ENCODE data around the gene SPECC1. TPM values are rescaled to one million over a fixed set of nuclear protein-coding genes. Genes with fewer than 3 reads are reported as not detected.

The SPECC1 gene
- total RNA-seq, 1 experiment from 2014 or later = 128 TPM

DNA sequence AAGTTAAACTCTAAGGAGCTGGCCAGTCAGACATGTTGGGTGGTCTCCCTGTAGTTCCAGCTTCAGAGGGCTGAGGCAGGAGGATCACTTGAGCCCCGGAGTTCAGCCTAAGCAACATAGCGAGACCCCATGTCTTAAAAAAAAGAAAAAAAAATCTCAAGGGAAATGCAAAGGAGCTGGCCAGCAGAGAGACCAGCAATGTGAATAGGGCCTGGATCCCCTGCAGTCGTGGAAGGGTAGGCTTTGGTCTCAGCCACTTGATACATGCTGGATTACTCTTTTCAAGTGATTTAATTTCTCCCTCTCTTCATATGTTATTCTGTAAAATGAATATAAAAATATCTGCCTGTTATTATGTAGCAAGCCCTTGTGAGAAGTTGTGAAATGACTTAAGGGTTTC is 207.7 kb downstream of the SPECC1 start:
- no peak overlapping the region for H3K4me2 ChIP-seq
- peaks cover 6% of the 10 kb centered on the region; the same call in 1 of the 2 replicates for H3F3A ChIP-seq (ENCODE audit: insufficient read depth, low read depth)
- ChIA-PET POLR2A (ENCODE audit: unreplicated experiment) (no interaction called here), CTCF (no interaction called here)
- peaks cover 43% of the 10 kb centered on the region for H3K79me2 ChIP-seq (ENCODE audit: low read depth)
- no peak for TF ChIP-seq EZH2 (IDR thresholded peaks at IDR 0.05; ENCODE audit: low read depth)
- TF ChIP-seq, protein P1, sequence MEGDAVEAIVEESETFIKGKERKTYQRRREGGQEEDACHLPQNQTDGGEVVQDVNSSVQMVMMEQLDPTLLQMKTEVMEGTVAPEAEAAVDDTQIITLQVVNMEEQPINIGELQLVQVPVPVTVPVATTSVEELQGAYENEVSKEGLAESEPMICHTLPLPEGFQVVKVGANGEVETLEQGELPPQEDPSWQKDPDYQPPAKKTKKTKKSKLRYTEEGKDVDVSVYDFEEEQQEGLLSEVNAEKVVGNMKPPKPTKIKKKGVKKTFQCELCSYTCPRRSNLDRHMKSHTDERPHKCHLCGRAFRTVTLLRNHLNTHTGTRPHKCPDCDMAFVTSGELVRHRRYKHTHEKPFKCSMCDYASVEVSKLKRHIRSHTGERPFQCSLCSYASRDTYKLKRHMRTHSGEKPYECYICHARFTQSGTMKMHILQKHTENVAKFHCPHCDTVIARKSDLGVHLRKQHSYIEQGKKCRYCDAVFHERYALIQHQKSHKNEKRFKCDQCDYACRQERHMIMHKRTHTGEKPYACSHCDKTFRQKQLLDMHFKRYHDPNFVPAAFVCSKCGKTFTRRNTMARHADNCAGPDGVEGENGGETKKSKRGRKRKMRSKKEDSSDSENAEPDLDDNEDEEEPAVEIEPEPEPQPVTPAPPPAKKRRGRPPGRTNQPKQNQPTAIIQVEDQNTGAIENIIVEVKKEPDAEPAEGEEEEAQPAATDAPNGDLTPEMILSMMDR (conservative IDR thresholded peaks at IDR 0.05) = no peak
- DNase-seq = no peak
- no peak overlapping the region for H2AFZ ChIP-seq
- no TSS peak for BruUV-seq (replicated peaks)
- no peak overlapping the region for H3K4me3 ChIP-seq
- no peak overlapping the region for H3K27ac ChIP-seq
- no peaks in the 10 kb centered on the region for H3K36me3 ChIP-seq (ENCODE audit: low read depth)
- H3K9me3 ChIP-seq (ENCODE audit: insufficient read depth, low read depth) = 0 out of 2 replicates have a peak, but pooled peaks cover 2% of the 10 kb centered on the region
- no peaks in the 10 kb centered on the region for H4K20me1 ChIP-seq (ENCODE audit: insufficient read depth)
- H3K9me2 ChIP-seq (ENCODE audit: insufficient read depth) = no peaks in the 10 kb centered on the region
- intact Hi-C loops (cut with micrococcal nuclease; ENCODE audit: unreplicated experiment) = no loop called here
- H3K27me3 ChIP-seq (ENCODE audit: insufficient read depth, low read depth) = no peaks in the 10 kb centered on the region
- peaks cover 20% of the 10 kb centered on the region for H3K4me1 ChIP-seq (replicated peaks; ENCODE audit: insufficient read depth)

DNA sequence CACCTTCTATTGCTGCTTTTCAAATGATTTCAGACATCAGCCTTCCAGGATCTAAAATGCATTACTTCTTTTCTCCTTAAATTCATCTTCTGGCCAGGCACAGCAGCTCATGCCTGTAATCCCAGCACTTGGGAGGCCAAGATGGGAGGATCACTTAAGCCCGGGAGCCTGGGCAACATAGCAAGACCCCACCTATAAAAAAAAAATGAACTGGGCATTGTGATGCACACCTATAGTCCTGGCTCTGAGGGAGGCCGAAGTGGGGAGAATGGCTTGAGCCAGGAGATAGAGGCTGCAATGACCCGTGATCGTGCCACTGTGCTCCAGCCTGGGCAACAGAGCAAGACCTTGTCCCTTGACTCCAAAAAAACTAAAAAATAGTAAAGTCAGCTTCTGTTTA is 208.5 kb downstream of the SPECC1 start:
- no peak for DNase-seq
- H3K79me2 ChIP-seq (ENCODE audit: low read depth) = peaks cover 39% of the 10 kb centered on the region
- H3K27me3 ChIP-seq (ENCODE audit: insufficient read depth, low read depth) = no peaks in the 10 kb centered on the region
- no peak overlapping the region for H3K4me3 ChIP-seq
- H3F3A ChIP-seq (ENCODE audit: insufficient read depth, low read depth) = peaks cover 6% of the 10 kb centered on the region; the same call in 1 of the 2 replicates
- TF ChIP-seq, protein P1 (conservative IDR thresholded peaks at IDR 0.05) = no peak
- no peak for TF ChIP-seq EZH2 (IDR thresholded peaks at IDR 0.05; ENCODE audit: low read depth)
- intact Hi-C loops (cut with micrococcal nuclease; ENCODE audit: unreplicated experiment) = no loop called here
- no peaks in the 10 kb centered on the region for H4K20me1 ChIP-seq (ENCODE audit: insufficient read depth)
- H3K36me3 ChIP-seq (ENCODE audit: low read depth) = no peaks in the 10 kb centered on the region
- peaks cover 14% of the 10 kb centered on the region for H3K4me1 ChIP-seq (replicated peaks; ENCODE audit: insufficient read depth)
- H3K9me3 ChIP-seq (ENCODE audit: insufficient read depth, low read depth) = 0 out of 2 replicates have a peak, but pooled peaks cover 2% of the 10 kb centered on the region
- POLR2A ChIA-PET (ENCODE audit: unreplicated experiment) = no interaction called here
- CTCF ChIA-PET = no interaction called here
- no peak overlapping the region for H3K4me2 ChIP-seq
- H3K27ac ChIP-seq = no peak overlapping the region
- BruUV-seq (replicated peaks) = no TSS peak
- no peak overlapping the region for H2AFZ ChIP-seq
- H3K9me2 ChIP-seq (ENCODE audit: insufficient read depth) = no peaks in the 10 kb centered on the region

DNA sequence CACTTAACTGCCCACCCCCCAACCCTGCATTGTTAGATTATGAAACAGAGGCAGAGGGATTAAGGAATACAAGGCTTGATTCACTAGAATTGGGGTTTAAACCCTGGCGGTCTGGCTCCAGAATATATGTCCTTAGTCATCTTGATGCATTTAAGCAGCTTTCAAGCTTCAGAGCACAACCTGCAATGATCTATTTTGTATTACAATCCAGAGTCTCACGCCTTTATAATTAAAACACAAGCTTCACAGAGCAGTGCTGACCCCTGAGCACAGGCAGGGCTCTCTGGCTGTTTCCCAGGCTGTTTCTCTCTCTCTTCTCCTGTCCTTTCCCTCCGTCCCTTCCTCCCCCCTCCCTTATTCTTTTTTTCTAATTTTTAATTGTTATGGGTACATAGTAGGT is 209.1 kb downstream of the SPECC1 start:
- no peaks in the 10 kb centered on the region; the same call in 1 of the 2 replicates for H3F3A ChIP-seq (ENCODE audit: insufficient read depth, low read depth)
- TF ChIP-seq, protein P1 (conservative IDR thresholded peaks at IDR 0.05) = no peak
- no peak for TF ChIP-seq EZH2 (IDR thresholded peaks at IDR 0.05; ENCODE audit: low read depth)
- no TSS peak for BruUV-seq (replicated peaks)
- H3K79me2 ChIP-seq (ENCODE audit: low read depth) = peaks cover 39% of the 10 kb centered on the region
- CTCF ChIA-PET = no interaction called here
- H3K9me2 ChIP-seq (ENCODE audit: insufficient read depth) = no peaks in the 10 kb centered on the region
- peaks cover 8% of the 10 kb centered on the region for H3K4me1 ChIP-seq (replicated peaks; ENCODE audit: insufficient read depth)
- H3K36me3 ChIP-seq (ENCODE audit: low read depth) = no peaks in the 10 kb centered on the region
- DNase-seq = no peak
- no peaks in the 10 kb centered on the region for H3K27me3 ChIP-seq (ENCODE audit: insufficient read depth, low read depth)
- no peak overlapping the region for H2AFZ ChIP-seq
- intact Hi-C loops (cut with micrococcal nuclease; ENCODE audit: unreplicated experiment) = no loop called here
- POLR2A ChIA-PET (ENCODE audit: unreplicated experiment) = no interaction called here
- no peak overlapping the region for H3K4me2 ChIP-seq
- no peak overlapping the region for H3K27ac ChIP-seq
- H3K4me3 ChIP-seq = no peak overlapping the region
- 0 out of 2 replicates have a peak, but pooled peaks cover 2% of the 10 kb centered on the region for H3K9me3 ChIP-seq (ENCODE audit: insufficient read depth, low read depth)
- no peaks in the 10 kb centered on the region for H4K20me1 ChIP-seq (ENCODE audit: insufficient read depth)

Measured in PC-9 (cell line).